HEK293 (cell line): ENCODE measurements around the gene ELK4.

Experiments used
- CTCF ChIA-PET: fragments of 350-600 bp; formaldehyde crosslinking; extraction: SDS; loops from one replicate; lab custom pipeline; 2021; ENCODE audit warnings: antibody characterized with exemption; lab: Yijun Ruan, JAX
- POLR2A ChIA-PET: fragments of 300-600 bp; formaldehyde crosslinking; extraction: SDS; loops from one replicate; lab custom pipeline; 2020; ENCODE audit warnings: antibody characterized with exemption, inconsistent platforms; lab: Yijun Ruan, JAX
- H3K27ac ChIP-seq: fragments of 200-500 bp; sonication (Bioruptor generic); 2 replicates; pipeline ENCODE4 v1.5.1; 2014; ENCODE audit warnings: low read depth, low read length, control low read depth, inconsistent platforms; ENCODE audit errors: extremely low read depth
- H3K36me3 ChIP-seq, 2 experiments: fragments of 200-500 bp in 1 of 2; sonication (Bioruptor generic) in 1 of 2; 1 replicate in 1 of 2; 2 replicates in 1 of 2; pipeline ENCODE4 v1.5.1; 2014 to 2017; ENCODE audit warnings: inconsistent platforms in 2 of 2, low read length in 2 of 2; ENCODE audit not compliant: control insufficient read depth in 2 of 2, insufficient read depth in 1 of 2
- H3K4me1 ChIP-seq: fragments of 200-500 bp; sonication (Bioruptor generic); 2 replicates; pipeline ENCODE4 v1.5.1; 2014; ENCODE audit warnings: mild to moderate bottlenecking, low read length, inconsistent platforms; ENCODE audit not compliant: control insufficient read depth, insufficient read depth
- H3K4me3 ChIP-seq: 2 replicates; pipeline ENCODE4 v1.5.1; 2011; ENCODE audit warnings: low read depth, mild to moderate bottlenecking, control low read depth, low read length, moderate library complexity
- H3K9me3 ChIP-seq: fragments of 200-500 bp; sonication (Bioruptor generic); 2 replicates; pipeline ENCODE4 v1.5.1; 2014; ENCODE audit warnings: low read depth, low read length, inconsistent platforms; ENCODE audit not compliant: control insufficient read depth, insufficient read depth
- EGR2 ChIP-seq: fragments of 450-650 bp; formaldehyde crosslinking; IDR thresholded peaks from 2 replicates; pipeline ENCODE4 v1.5.1; 2016; ENCODE audit warnings: low read depth, missing biosample characterization, missing genetic modification characterization
- ELK4 ChIP-seq: IDR thresholded peaks from 2 replicates; pipeline ENCODE4 v1.6.1; 2011; ENCODE audit warnings: mild to moderate bottlenecking, low read depth, low read length, borderline replicate concordance
- KLF7 ChIP-seq: fragments of 450-650 bp; formaldehyde crosslinking; IDR thresholded peaks from 2 replicates; pipeline ENCODE4 v1.5.1; 2016; ENCODE audit warnings: missing biosample characterization, missing genetic modification characterization, borderline replicate concordance
- OVOL3 ChIP-seq: fragments of 450-650 bp; formaldehyde crosslinking; IDR thresholded peaks from 2 replicates; pipeline ENCODE4 v1.5.1; 2016; ENCODE audit warnings: missing biosample characterization, missing genetic modification characterization
- SALL2 ChIP-seq: fragments of 450-650 bp; formaldehyde crosslinking; IDR thresholded peaks from 2 replicates; pipeline ENCODE4 v1.5.0; 2017; ENCODE audit warnings: missing biosample characterization, mild to moderate bottlenecking, missing genetic modification characterization, borderline replicate concordance
- ZBTB17 ChIP-seq: fragments of 450-650 bp; formaldehyde crosslinking; IDR thresholded peaks from 2 replicates; pipeline ENCODE4 v1.5.1; 2016; ENCODE audit warnings: missing biosample characterization, missing genetic modification characterization
- ZBTB7A ChIP-seq: fragments of 450-650 bp; formaldehyde crosslinking; IDR thresholded peaks from 2 replicates; pipeline ENCODE4 v1.5.1; 2016; ENCODE audit warnings: low read depth, missing biosample characterization, missing genetic modification characterization
- ZFHX2 ChIP-seq: fragments of 450-650 bp; formaldehyde crosslinking; conservative IDR thresholded peaks from 2 replicates; pipeline ENCODE4 v1.5.1; 2016; ENCODE audit warnings: missing biosample characterization, missing genetic modification characterization
- ZNF292 ChIP-seq: fragments of 450-650 bp; formaldehyde crosslinking; IDR thresholded peaks from 2 replicates; pipeline ENCODE4 v1.5.1; 2016; ENCODE audit warnings: low read depth, missing biosample characterization, missing genetic modification characterization, borderline replicate concordance
- ZNF366 ChIP-seq: fragments of 450-650 bp; formaldehyde crosslinking; conservative IDR thresholded peaks from 2 replicates; pipeline ENCODE4 v1.5.1; 2016; ENCODE audit warnings: missing biosample characterization, missing genetic modification characterization
- ZNF416 ChIP-seq: fragments of 450-650 bp; formaldehyde crosslinking; IDR thresholded peaks from 2 replicates; pipeline ENCODE4 v1.5.1; 2016; ENCODE audit warnings: missing biosample characterization, missing genetic modification characterization
- ZNF433 ChIP-seq: fragments of 450-650 bp; formaldehyde crosslinking; IDR thresholded peaks from 2 replicates; pipeline ENCODE4 v1.5.1; 2016; ENCODE audit warnings: missing biosample characterization, missing genetic modification characterization, low read depth
- ZNF510 ChIP-seq: fragments of 450-650 bp; formaldehyde crosslinking; IDR thresholded peaks from 2 replicates; pipeline ENCODE4 v1.5.1; 2018; ENCODE audit warnings: mild to moderate bottlenecking, missing genetic modification characterization, missing biosample characterization; ENCODE audit not compliant: insufficient replicate concordance
- ZNF544 ChIP-seq: fragments of 450-650 bp; formaldehyde crosslinking; IDR thresholded peaks from 2 replicates; pipeline ENCODE4 v1.5.0; 2017; ENCODE audit warnings: missing biosample characterization, missing genetic modification characterization
- ZNF621 ChIP-seq: fragments of 450-650 bp; formaldehyde crosslinking; IDR thresholded peaks from 2 replicates; pipeline ENCODE4 v1.5.1; 2017; ENCODE audit warnings: missing biosample characterization, missing genetic modification characterization
- ZNF658 ChIP-seq: fragments of 450-650 bp; formaldehyde crosslinking; IDR thresholded peaks from 2 replicates; pipeline ENCODE4; 2016; ENCODE audit warnings: missing biosample characterization, missing genetic modification characterization
- ZNF670 ChIP-seq: fragments of 450-650 bp; formaldehyde crosslinking; IDR thresholded peaks from 2 replicates; pipeline ENCODE4 v1.5.1; 2016; ENCODE audit warnings: missing biosample characterization, missing genetic modification characterization, low read depth
- ZNF677 ChIP-seq: fragments of 450-650 bp; IDR thresholded peaks from 2 replicates; pipeline ENCODE4 v1.5.0; 2018; ENCODE audit warnings: missing biosample characterization, mild to moderate bottlenecking, missing genetic modification characterization, moderate library complexity
- ZNF777 ChIP-seq: fragments of 450-650 bp; formaldehyde crosslinking; IDR thresholded peaks from 2 replicates; pipeline ENCODE4 v1.5.1; 2017; ENCODE audit warnings: missing biosample characterization, missing genetic modification characterization, borderline replicate concordance
- ZNF785 ChIP-seq: fragments of 450-650 bp; formaldehyde crosslinking; IDR thresholded peaks from 2 replicates; pipeline ENCODE4 v1.5.1; 2016; ENCODE audit warnings: missing biosample characterization, missing genetic modification characterization
- TF ChIP-seq, protein P1 (sequence below): fragments of 450-650 bp; formaldehyde crosslinking; IDR thresholded peaks from 2 replicates; pipeline ENCODE4 v1.5.1; 2016; ENCODE audit warnings: missing biosample characterization, missing genetic modification characterization
- TF ChIP-seq, protein P2 (sequence below): fragments of 450-650 bp; formaldehyde crosslinking; conservative IDR thresholded peaks from 2 replicates; pipeline ENCODE4 v1.5.1; 2016; ENCODE audit warnings: low read depth, missing biosample characterization, missing genetic modification characterization

Gene ELK4

DNA sequence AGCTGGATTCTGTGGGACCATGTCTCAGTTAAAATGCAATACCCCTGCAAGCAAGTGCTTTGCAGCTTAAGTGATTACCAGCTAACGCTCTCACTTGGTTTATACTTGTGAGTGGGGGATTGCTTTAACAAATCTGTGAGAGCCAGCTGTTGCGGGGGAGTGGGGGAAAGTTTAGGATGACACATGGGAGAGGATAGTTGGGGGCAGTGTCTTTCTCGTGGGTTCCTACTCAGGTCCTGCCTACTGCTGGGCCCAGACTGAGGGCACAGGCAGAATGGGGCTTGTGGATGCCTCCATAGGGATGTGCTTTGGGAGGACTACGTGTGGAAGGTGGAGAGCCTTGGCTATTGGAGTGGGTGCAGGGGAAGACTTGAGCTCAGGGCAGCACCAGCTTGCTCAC, 60.1 kb downstream of the ELK4 start:
- CTCF ChIA-PET: interaction anchor here (0.6 to 3.2 kb wide), 7 partner anchors 17 to 225 kb away, joined by 3 to 13 read pairs (median 4); no protein-coding TSS in a partner anchor

GRCh38 chr1:205570796-205571537, 60.8 kb downstream of the ELK4 start:
- TF ChIP-seq ZNF621 (no peak), ZNF416 (tag by site-specific recombination) (no peak), KLF7 (tag by site-specific recombination) (no peak), ZNF777 (tag by site-specific recombination) (no peak), ZNF658 (tag by site-specific recombination) (no peak), ZNF677 (tag by site-specific recombination) (no peak), ZNF670 (tag by site-specific recombination) (no peak), ZNF433 (tag by site-specific recombination) (no peak), ZNF366 (tag by site-specific recombination) (no peak), ZNF785 (tag by site-specific recombination) (no peak), ZNF544 (tag by site-specific recombination) (no peak), SALL2 (tag by site-specific recombination) (no peak), ZBTB17 (no peak), ELK4 (no peak), ZNF510 (tag by site-specific recombination) (no peak)
- TF ChIP-seq, protein P1, sequence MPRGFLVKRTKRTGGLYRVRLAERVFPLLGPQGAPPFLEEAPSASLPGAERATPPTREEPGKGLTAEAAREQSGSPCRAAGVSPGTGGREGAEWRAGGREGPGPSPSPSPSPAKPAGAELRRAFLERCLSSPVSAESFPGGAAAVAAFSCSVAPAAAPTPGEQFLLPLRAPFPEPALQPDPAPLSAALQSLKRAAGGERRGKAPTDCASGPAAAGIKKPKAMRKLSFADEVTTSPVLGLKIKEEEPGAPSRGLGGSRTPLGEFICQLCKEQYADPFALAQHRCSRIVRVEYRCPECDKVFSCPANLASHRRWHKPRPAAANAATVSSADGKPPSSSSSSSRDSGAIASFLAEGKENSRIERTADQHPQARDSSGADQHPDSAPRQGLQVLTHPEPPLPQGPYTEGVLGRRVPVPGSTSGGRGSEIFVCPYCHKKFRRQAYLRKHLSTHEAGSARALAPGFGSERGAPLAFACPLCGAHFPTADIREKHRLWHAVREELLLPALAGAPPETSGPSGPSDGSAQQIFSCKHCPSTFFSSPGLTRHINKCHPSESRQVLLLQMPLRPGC: no peak
- TF ChIP-seq, protein P2, sequence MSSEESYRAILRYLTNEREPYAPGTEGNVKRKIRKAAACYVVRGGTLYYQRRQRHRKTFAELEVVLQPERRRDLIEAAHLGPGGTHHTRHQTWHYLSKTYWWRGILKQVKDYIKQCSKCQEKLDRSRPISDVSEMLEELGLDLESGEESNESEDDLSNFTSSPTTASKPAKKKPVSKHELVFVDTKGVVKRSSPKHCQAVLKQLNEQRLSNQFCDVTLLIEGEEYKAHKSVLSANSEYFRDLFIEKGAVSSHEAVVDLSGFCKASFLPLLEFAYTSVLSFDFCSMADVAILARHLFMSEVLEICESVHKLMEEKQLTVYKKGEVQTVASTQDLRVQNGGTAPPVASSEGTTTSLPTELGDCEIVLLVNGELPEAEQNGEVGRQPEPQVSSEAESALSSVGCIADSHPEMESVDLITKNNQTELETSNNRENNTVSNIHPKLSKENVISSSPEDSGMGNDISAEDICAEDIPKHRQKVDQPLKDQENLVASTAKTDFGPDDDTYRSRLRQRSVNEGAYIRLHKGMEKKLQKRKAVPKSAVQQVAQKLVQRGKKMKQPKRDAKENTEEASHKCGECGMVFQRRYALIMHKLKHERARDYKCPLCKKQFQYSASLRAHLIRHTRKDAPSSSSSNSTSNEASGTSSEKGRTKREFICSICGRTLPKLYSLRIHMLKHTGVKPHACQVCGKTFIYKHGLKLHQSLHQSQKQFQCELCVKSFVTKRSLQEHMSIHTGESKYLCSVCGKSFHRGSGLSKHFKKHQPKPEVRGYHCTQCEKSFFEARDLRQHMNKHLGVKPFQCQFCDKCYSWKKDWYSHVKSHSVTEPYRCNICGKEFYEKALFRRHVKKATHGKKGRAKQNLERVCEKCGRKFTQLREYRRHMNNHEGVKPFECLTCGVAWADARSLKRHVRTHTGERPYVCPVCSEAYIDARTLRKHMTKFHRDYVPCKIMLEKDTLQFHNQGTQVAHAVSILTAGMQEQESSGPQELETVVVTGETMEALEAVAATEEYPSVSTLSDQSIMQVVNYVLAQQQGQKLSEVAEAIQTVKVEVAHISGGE (tag by site-specific recombination): no peak
- POLR2A ChIA-PET: no interaction called here
- no peak overlapping the region for H3K27ac ChIP-seq
- no peak overlapping the region for H3K4me3 ChIP-seq
- no peaks in the 10 kb centered on the region for H3K9me3 ChIP-seq
- H3K36me3 ChIP-seq: no peaks in the 10 kb centered on the region
- CTCF ChIA-PET: interaction anchor here (0.6 to 3.2 kb wide), 6 partner anchors 17 to 224 kb away, joined by 3 to 13 read pairs (median 3); no protein-coding TSS in a partner anchor
- H3K4me1 ChIP-seq: peaks cover 6% of the 10 kb centered on the region

More for the DNA sequence above, 60.1 kb downstream of the ELK4 start:
- Histone ChIP-seq H3K27ac (no peak overlapping the region), H3K4me3 (no peak overlapping the region), H3K36me3 (no peaks in the 10 kb centered on the region), H3K4me1 (peaks cover 3% of the 10 kb centered on the region; the same call in 1 of the 2 replicates)
- TF ChIP-seq ZFHX2 (tag by site-specific recombination) (peak; percentile 65), ZBTB7A (tag by site-specific recombination) (no peak), ZNF292 (tag by site-specific recombination) (no peak), OVOL3 (tag by site-specific recombination) (no peak), EGR2 (tag by site-specific recombination) (peak; percentile 88)
- TF ChIP-seq, all 188 proteins: peak for 2
- H3K9me3 ChIP-seq: no peaks in the 10 kb centered on the region
- POLR2A ChIA-PET: no interaction called here
